ENCODE data around the gene EBPL.

DNA sequence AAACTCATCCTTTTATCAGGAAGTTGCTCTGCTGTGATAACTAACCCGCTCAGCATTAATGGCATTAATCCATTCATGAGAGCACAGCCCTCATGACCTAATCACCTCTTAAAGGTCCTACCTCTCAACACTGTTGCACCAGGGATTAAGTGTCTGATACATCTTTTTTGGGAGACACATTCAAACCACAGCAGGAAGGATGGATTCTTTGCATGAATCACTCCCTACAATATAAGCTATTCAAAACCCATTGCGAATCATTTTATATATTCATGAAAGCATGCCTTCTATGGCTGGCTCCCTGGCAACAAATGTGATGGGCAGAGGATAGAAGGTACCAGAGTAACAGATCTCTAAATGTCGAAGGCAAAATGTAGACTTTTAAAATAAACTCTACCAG, 35.4 kb downstream of the EBPL start:
- TF ChIP-seq, protein P1, sequence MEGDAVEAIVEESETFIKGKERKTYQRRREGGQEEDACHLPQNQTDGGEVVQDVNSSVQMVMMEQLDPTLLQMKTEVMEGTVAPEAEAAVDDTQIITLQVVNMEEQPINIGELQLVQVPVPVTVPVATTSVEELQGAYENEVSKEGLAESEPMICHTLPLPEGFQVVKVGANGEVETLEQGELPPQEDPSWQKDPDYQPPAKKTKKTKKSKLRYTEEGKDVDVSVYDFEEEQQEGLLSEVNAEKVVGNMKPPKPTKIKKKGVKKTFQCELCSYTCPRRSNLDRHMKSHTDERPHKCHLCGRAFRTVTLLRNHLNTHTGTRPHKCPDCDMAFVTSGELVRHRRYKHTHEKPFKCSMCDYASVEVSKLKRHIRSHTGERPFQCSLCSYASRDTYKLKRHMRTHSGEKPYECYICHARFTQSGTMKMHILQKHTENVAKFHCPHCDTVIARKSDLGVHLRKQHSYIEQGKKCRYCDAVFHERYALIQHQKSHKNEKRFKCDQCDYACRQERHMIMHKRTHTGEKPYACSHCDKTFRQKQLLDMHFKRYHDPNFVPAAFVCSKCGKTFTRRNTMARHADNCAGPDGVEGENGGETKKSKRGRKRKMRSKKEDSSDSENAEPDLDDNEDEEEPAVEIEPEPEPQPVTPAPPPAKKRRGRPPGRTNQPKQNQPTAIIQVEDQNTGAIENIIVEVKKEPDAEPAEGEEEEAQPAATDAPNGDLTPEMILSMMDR (IDR thresholded peaks at IDR 0.05 in 2 of 3, conservative IDR thresholded peaks at IDR 0.05 in 1 of 3; ENCODE audit: insufficient read depth in 2 of 3, low read depth in 1 of 3, low read length in 3 of 3), result no peak
- TF ChIP-seq, protein P2, sequence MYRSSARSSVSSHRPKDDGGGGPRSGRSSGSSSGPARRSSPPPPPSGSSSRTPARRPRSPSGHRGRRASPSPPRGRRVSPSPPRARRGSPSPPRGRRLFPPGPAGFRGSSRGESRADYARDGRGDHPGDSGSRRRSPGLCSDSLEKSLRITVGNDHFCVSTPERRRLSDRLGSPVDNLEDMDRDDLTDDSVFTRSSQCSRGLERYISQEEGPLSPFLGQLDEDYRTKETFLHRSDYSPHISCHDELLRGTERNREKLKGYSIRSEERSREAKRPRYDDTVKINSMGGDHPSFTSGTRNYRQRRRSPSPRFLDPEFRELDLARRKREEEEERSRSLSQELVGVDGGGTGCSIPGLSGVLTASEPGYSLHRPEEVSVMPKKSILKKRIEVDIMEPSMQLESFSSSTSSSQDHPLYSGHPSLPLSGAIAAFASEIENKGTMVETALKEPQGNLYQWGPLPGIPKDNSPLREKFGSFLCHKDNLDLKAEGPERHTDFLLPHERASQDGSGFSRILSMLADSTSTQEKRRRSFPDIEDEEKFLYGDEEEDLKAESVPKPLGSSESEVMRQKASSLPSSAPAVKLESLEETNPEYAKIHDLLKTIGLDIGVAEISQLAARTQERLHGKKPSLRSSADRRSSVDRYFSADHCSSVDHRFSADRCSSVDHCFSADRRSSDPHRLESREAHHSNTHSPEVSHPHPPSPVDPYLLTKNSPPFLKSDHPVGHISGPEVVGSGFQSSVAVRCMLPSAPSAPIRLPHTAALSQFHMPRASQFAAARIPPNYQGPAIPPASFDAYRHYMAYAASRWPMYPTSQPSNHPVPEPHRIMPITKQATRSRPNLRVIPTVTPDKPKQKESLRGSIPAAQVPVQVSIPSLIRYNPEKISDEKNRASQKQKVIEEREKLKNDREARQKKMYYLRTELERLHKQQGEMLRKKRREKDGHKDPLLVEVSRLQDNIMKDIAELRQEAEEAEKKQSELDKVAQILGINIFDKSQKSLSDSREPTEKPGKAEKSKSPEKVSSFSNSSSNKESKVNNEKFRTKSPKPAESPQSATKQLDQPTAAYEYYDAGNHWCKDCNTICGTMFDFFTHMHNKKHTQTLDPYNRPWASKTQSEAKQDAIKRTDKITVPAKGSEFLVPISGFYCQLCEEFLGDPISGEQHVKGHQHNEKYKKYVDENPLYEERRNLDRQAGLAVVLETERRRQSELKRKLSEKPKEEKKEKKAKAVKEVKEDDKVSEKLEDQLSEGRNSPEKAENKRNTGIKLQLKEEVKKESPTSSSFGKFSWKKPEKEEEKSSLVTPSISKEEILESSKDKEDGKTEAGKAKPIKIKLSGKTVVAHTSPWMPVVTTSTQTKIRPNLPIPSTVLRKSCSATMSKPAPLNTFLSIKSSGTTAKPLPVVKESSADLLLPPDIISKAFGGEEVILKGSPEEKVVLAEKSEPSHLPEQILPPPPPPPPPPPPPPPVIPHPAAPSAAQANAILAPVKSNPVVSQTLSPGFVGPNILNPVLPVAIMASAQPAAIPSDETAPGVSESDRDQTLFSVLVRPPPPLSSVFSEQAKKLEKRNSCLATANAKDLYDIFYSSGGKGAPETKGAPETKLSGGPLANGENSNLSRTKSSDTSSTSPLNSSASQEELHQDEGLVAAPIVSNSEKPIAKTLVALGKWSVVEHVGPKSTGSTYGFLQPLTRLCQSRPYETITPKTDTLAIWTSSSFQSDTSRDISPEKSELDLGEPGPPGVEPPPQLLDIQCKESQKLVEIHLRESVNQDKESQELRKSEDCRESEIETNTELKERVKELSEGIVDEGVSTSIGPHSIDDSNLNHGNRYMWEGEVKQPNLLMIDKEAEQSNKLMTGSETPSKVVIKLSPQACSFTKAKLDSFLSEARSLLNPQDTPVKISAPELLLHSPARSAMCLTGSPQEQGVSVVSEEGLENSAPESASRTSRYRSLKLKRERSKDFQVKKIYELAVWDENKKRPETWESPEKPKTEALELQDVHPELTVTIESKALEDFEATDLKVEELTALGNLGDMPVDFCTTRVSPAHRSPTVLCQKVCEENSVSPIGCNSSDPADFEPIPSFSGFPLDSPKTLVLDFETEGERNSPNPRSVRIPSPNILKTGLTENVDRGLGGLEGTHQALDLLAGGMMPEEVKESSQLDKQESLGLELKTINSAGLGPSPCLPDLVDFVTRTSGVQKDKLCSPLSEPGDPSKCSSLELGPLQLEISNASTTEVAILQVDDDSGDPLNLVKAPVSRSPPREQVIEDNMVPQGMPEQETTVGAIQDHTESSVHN (IDR thresholded peaks at IDR 0.05; ENCODE audit: borderline replicate concordance in 1 of 2, low read depth in 1 of 2), result no peak
- TF ChIP-seq, protein P3, sequence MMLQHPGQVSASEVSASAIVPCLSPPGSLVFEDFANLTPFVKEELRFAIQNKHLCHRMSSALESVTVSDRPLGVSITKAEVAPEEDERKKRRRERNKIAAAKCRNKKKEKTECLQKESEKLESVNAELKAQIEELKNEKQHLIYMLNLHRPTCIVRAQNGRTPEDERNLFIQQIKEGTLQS (IDR thresholded peaks at IDR 0.05), result no peak
- TF ChIP-seq, protein P3 (CRISPR knock-in tag; conservative IDR thresholded peaks at IDR 0.05), result no peak
- TF ChIP-seq JUN (IDR thresholded peaks at IDR 0.05; ENCODE audit: borderline replicate concordance, low read depth, low read length), result no peak
- TF ChIP-seq JUN (CRISPR knock-in tag; IDR thresholded peaks at IDR 0.05; ENCODE audit: borderline replicate concordance), result no peak
